Progenitor cell of endocrine pancreas (in vitro differentiated cells): ENCODE results near the gene KCNJ11. TPM values are rescaled to one million over a fixed set of nuclear protein-coding genes. Genes with fewer than 3 reads are reported as not detected.

ENCODE experiments used
- DNase-seq: peaks from one replicate; pipeline ENCODE4 v3.0.0; 2021; ENCODE audit warnings: low spot score; ENCODE audit not compliant: unreplicated experiment
- H3K27ac Mint-ChIP-seq: 2 replicates; pipeline ENCODE4 v1.8.0; 2021; ENCODE audit warnings: mild to moderate bottlenecking, moderate library complexity, mixed read lengths
- H3K27me3 Mint-ChIP-seq: 2 replicates; pipeline ENCODE4 v1.8.0; 2021; ENCODE audit warnings: mixed read lengths
- H3K36me3 Mint-ChIP-seq: 2 replicates; pipeline ENCODE4 v1.8.0; 2022; ENCODE audit warnings: mixed read lengths; ENCODE audit not compliant: insufficient read depth
- H3K4me1 Mint-ChIP-seq: 2 replicates; pipeline ENCODE4 v1.8.0; 2021; ENCODE audit warnings: low read depth, mixed read lengths
- H3K4me3 Mint-ChIP-seq: 2 replicates; pipeline ENCODE4 v1.8.0; 2021; ENCODE audit warnings: low read depth, mild to moderate bottlenecking, moderate library complexity, mixed read lengths
- H3K9me3 Mint-ChIP-seq: 2 replicates; pipeline ENCODE4 v1.8.0; 2021; ENCODE audit warnings: low read depth, mixed read lengths
- CTCF ChIP-seq: fragments of 200-600 bp; sonication (generic); IDR thresholded peaks from one replicate; pipeline ENCODE4 v1.5.0; 2021; ENCODE audit warnings: antibody characterized with exemption, mild to moderate bottlenecking; ENCODE audit not compliant: unreplicated experiment
- total RNA-seq: library from RNA; stranded (reverse); gene quantifications from 2 replicates; pipeline ENCODE4 v1.2.1, GENCODE V29; 2021

The KCNJ11 gene
- total RNA-seq, 1 donor from 2014 or later, result 8.1 TPM

DNA sequence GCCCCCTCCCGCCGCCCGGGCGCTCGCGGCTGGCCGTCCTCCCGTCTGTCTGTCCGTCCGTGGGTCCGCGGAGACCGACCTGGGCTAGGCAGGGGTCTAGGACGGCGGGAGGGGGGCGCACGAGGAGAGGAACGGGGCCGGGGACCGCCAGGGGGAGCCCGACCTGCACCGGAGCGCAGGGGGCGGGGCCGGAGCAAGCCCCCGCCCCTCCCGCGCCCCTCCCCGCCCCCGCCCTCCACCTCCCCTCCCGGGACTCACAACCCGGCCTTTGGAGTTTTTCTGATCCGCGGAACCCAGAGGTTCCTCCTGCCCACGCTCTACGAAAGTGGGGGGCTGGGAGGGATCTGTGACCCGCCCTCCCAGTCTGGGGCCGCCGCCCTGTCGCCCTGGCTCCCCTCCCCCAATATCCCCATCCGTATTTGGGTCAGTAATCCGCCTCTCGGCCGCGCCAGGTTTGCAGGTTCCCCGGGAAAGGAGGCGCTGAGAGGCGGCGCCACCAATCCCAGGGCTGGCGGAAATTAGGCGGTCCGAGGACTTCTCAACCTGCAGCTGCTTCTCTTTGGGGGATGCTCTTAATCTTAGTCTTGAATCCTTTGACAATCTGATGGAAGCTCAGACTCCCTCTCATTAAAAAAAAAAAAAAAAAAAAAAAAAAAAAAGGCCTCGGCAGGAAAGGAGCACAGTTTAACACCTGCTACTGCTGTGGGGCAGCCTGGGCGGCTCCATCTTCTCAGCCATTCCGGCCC, 925 bp upstream of the KCNJ11 start:
- peak overlapping the region; percentile 75 for H3K4me3 Mint-ChIP-seq
- H3K27ac Mint-ChIP-seq, result peak overlapping the region; percentile 33
- H3K27me3 Mint-ChIP-seq, result peaks cover 20% of the 10 kb centered on the region
- no peaks in the 10 kb centered on the region for H3K9me3 Mint-ChIP-seq
- peaks cover 3% of the 10 kb centered on the region for H3K36me3 Mint-ChIP-seq
- TF ChIP-seq CTCF, result peak; percentile 91
- peak; percentile 85 for DNase-seq
- H3K4me1 Mint-ChIP-seq, result no peaks in the 10 kb centered on the region

- no peak for TF ChIP-seq CTCF
- peaks cover 3% of the 10 kb centered on the region for H3K36me3 Mint-ChIP-seq
- DNase-seq, result no peak
- H3K27ac Mint-ChIP-seq, result no peak overlapping the region
- no peaks in the 10 kb centered on the region for H3K9me3 Mint-ChIP-seq
- peak overlapping the region; percentile 56 for H3K4me3 Mint-ChIP-seq
- peaks cover 20% of the 10 kb centered on the region for H3K27me3 Mint-ChIP-seq
- no peaks in the 10 kb centered on the region for H3K4me1 Mint-ChIP-seq
Measured at GRCh38 chr11:17387811-17388210, 648 bp downstream of the KCNJ11 start.

- Mint-ChIP-seq H3K27ac (no peak overlapping the region), H3K36me3 (peaks cover 3% of the 10 kb centered on the region), H3K4me1 (no peaks in the 10 kb centered on the region), H3K27me3 (peaks cover 20% of the 10 kb centered on the region), H3K9me3 (no peaks in the 10 kb centered on the region), H3K4me3 (peak overlapping the region; percentile 56)
- no peak for DNase-seq
- TF ChIP-seq CTCF, result no peak
Measured at GRCh38 chr11:17387254-17387653, 1.2 kb downstream of the KCNJ11 start.

GRCh38 chr11:17386331-17387084, 2.0 kb downstream of the KCNJ11 start:
- Mint-ChIP-seq H3K36me3 (peaks cover 3% of the 10 kb centered on the region), H3K27me3 (peaks cover 14% of the 10 kb centered on the region), H3K4me3 (peak overlapping the region; percentile 37), H3K9me3 (no peaks in the 10 kb centered on the region), H3K4me1 (no peaks in the 10 kb centered on the region), H3K27ac (no peak overlapping the region)
- TF ChIP-seq CTCF, result peak; percentile 58
- DNase-seq, result peak; percentile 40

DNA sequence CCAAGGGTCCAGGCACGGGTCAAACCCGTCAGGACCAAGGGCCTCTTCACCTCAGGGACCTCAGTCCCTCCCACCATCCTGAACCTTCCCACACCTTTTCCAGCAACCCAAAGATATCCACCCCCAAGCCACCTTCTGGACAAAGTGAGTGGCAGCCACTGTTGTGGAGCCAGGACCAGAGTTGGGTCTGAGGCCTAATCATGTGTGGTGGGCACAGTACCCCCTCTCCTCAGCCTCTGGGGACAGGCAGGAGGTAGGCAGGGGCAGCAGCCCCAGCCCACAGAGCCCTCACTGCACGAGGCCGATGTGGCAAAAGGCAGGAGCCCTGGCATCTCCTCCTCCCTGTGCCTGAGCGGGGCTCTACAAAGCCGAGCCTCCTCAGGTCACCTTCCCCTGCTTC, 2.5 kb downstream of the KCNJ11 start:
- Mint-ChIP-seq H3K4me1 (no peaks in the 10 kb centered on the region), H3K9me3 (no peaks in the 10 kb centered on the region), H3K4me3 (no peak overlapping the region), H3K36me3 (peaks cover 3% of the 10 kb centered on the region), H3K27ac (no peak overlapping the region), H3K27me3 (peaks cover 8% of the 10 kb centered on the region)
- DNase-seq, result no peak
- TF ChIP-seq CTCF, result no peak
